Natural killer cell (primary cell): ENCODE data around the gene SLC10A3. TPM values are rescaled to one million over a fixed set of nuclear protein-coding genes. Genes with fewer than 3 reads are reported as not detected.
A peak's percentile ranks its signal among the peaks of the same experiment; 100 is the strongest.

Experiments used
- ATAC-seq, 3 donors: fragments of 150-1000 bp in 2 of 3; fragments of 200-7000 bp in 1 of 3; cut with Tn5 transposase; 1 replicate in 1 of 3; 2 replicates in 2 of 3; pipeline ENCODE4 v1.10.0; 2021; ENCODE audit warnings: mild to moderate bottlenecking in 2 of 3, moderate library complexity in 2 of 3
- DNase-seq, 2 donors: peaks; one replicate each; pipeline versions ENCODE4 v3.0.0 to v3.0.0-alpha.2; 2013 to 2021; ENCODE audit warnings: mixed read lengths in 1 of 2
- H3K27ac ChIP-seq: one replicate; pipeline ENCODE4 v1.5.1; 2013; ENCODE audit warnings: mild to moderate bottlenecking, low read length
- H3K27me3 ChIP-seq: one replicate; pipeline ENCODE4 v1.6.1; 2013; ENCODE audit warnings: low read length; ENCODE audit not compliant: control insufficient read depth, insufficient read depth
- H3K36me3 ChIP-seq: one replicate; pipeline ENCODE4 v1.6.1; 2013; ENCODE audit warnings: low read length; ENCODE audit not compliant: control insufficient read depth, insufficient read depth
- H3K4me1 ChIP-seq: one replicate; pipeline ENCODE4 v1.6.1; 2013; ENCODE audit warnings: low read length; ENCODE audit not compliant: control insufficient read depth, insufficient read depth
- H3K4me3 ChIP-seq: one replicate; pipeline ENCODE4 v1.5.1; 2013; ENCODE audit warnings: low read length
- H3K9me3 ChIP-seq: one replicate; pipeline ENCODE4 v1.6.1; 2013; ENCODE audit warnings: low read length; ENCODE audit not compliant: control insufficient read depth, insufficient read depth
- H3K27ac Mint-ChIP-seq, 2 donors: one replicate each; pipeline ENCODE4 v1.8.0; 2022; ENCODE audit warnings: mild to moderate bottlenecking in 2 of 2, mixed read lengths in 2 of 2, moderate library complexity in 1 of 2
- H3K27me3 Mint-ChIP-seq, 2 donors: one replicate each; pipeline ENCODE4 v1.8.0; 2022; ENCODE audit warnings: low read depth in 2 of 2, mixed read lengths in 2 of 2
- H3K36me3 Mint-ChIP-seq: one replicate; pipeline ENCODE4 v1.8.0; 2022; ENCODE audit warnings: mixed read lengths
- H3K4me1 Mint-ChIP-seq, 2 donors: one replicate each; pipeline ENCODE4 v1.8.0; 2022; ENCODE audit warnings: mixed read lengths in 2 of 2
- H3K4me3 Mint-ChIP-seq: one replicate; pipeline ENCODE4 v1.8.0; 2022; ENCODE audit warnings: mild to moderate bottlenecking, moderate library complexity, mixed read lengths
- H3K9me3 Mint-ChIP-seq, 2 donors: one replicate each; pipeline ENCODE4 v1.8.0; 2022; ENCODE audit warnings: mixed read lengths in 2 of 2
- WGBS: methylation state at CpG from one replicate; pipeline ENCODE4 v1.1.7; 2013; ENCODE audit warnings: missing lambda C conversion rate; ENCODE audit not compliant: insufficient coverage; 5-methylcytosine and 5-hydroxymethylcytosine counted together
- intact Hi-C: fragments of 100-400 bp; cut with micrococcal nuclease; formaldehyde crosslinking; loops from one replicate; pipeline ENCODE4 v1.14.2; 2022
- total RNA-seq, 4 donors: library from RNA; stranded (reverse); fragments of 120-200 nt in 1 of 4; gene quantifications; one replicate each; pipeline versions ENCODE4 v1.2.3 to v1.2.4, GENCODE V29; 2013 to 2022
- TF ChIP-seq, protein P1 (sequence below): fragments of 200-600 bp; IDR thresholded peaks from one replicate; pipeline ENCODE4 v1.8.0; 2022; ENCODE audit warnings: antibody characterized with exemption

SLC10A3 gene
- total RNA-seq, 3 donors from 2014 or later (not counting 1 experiment from before 2014, with no cell fraction given) = 26.5 to 42.1 (median 31.8) TPM

DNA sequence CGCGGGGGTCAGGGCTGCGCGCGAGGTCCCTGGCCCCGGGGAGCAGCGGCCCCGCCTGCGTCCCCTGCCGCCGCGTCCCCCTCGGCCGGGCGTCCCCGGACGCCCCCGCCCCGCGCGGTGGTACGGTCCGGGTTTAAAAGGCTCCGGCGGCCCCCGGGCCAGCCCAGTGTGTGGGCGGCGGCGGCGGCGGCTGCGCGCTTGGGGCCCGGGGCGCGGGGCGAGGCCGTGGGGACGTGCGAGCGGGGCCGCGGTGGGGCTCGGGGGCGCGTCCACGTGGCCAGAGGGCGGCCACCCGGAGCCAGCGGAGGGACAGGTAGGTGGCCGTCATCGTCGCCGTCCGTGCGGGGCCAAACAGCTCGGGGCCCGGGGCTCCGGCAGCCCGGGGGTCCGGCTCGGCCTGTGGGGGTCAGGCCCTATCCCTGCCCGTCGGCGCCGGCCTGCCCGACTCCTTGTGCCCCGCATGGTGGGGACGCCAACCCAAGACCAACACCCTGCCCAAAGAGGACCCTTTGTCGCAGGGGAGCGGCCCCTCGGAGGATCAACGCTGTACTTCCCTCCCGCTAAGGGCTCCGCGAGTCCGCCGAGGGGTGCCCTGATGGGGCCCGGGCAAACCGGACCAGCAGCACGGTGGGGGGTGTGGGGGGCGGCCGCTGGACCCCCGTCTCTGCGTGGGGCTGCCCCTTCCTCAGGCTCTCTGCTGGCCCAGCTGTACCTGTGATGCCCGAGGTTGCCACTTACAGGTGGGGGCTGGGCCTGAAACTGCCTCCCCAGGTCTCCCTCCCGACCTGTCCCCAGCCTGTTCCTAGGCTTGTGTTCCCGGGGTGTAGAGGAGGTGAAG is 32.1 kb downstream of the SLC10A3 start, which contains the start of gene PLXNA3:
TSS of gene PLXNA3 (plus strand) at position 166 of the 838 bp plus-strand sequence. CDS start 1,903 bp downstream, outside the sequence.
- TF ChIP-seq, protein P1, sequence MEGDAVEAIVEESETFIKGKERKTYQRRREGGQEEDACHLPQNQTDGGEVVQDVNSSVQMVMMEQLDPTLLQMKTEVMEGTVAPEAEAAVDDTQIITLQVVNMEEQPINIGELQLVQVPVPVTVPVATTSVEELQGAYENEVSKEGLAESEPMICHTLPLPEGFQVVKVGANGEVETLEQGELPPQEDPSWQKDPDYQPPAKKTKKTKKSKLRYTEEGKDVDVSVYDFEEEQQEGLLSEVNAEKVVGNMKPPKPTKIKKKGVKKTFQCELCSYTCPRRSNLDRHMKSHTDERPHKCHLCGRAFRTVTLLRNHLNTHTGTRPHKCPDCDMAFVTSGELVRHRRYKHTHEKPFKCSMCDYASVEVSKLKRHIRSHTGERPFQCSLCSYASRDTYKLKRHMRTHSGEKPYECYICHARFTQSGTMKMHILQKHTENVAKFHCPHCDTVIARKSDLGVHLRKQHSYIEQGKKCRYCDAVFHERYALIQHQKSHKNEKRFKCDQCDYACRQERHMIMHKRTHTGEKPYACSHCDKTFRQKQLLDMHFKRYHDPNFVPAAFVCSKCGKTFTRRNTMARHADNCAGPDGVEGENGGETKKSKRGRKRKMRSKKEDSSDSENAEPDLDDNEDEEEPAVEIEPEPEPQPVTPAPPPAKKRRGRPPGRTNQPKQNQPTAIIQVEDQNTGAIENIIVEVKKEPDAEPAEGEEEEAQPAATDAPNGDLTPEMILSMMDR = no peak
- Histone ChIP-seq H3K27ac (no peak within 1 kb of the TSS), H3K36me3 (no peaks in the 10 kb centered on the region), H3K4me3 (peak within 1 kb of the TSS; percentile 49), H3K4me1 (peaks cover 21% of the 10 kb centered on the region), H3K9me3 (no peaks in the 10 kb centered on the region), H3K27me3 (no peaks in the 10 kb centered on the region)
- ATAC-seq = peak; percentile 84 to 91 (median 87)
- DNase-seq = peak; percentile 57 to 80
- intact Hi-C loops = no loop called here
- Mint-ChIP-seq H3K9me3 (no peaks in the 10 kb centered on the region), H3K27me3 (peaks cover 0 to 7% of the 10 kb centered on the region in 2 donors), H3K36me3 (no peaks in the 10 kb centered on the region), H3K4me1 (peaks cover 6 to 18% of the 10 kb centered on the region in 2 donors), H3K4me3 (peak within 1 kb of the TSS; percentile 95), H3K27ac (peak within 1 kb of the TSS; percentile 83 to 92)
- 1% methylated on average over 83 of the region's 88 CpGs for WGBS

DNA sequence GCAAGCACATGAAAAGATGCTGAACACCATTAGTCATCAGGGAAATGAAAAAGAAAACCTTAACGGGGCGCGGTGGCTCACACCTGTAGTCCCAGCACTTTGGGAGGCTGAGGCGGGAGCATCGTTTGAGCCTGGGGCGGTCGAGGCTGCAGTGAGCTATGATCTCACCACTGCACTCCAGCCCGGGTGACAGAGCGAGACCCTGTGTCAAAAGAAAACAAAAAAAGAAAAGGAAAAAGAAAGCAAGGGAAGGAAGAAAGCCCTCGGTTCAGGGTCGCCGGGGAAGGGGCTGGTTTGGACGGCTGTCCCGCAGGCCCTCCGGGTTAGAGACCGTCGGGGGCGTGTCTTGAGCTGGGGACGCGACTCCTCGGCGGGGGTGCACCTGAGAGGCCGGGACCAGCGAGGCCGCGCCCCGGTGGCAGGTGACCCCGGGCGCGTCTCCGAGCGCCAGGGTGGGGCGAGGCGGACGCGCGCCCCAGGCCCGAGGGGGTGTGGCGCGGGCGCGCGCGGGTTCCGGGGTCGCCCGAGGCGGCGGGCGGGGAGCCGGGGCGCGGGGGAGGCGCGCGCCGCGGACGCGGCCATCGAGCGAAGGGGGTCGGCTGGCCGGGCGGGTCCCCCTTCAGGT is 32.8 kb downstream of the SLC10A3 start:
- TF ChIP-seq, protein P1 = no peak
- ATAC-seq (peak; percentile 66 to 76 (median 67)), DNase-seq (peak in 1 of 2 donors; percentile 79)
- H3K4me1 ChIP-seq = peaks cover 21% of the 10 kb centered on the region
- H3K9me3 Mint-ChIP-seq = no peaks in the 10 kb centered on the region
- peaks cover 6 to 18% of the 10 kb centered on the region in 2 donors for H3K4me1 Mint-ChIP-seq
- H3K36me3 Mint-ChIP-seq = no peaks in the 10 kb centered on the region
- H3K27me3 ChIP-seq = no peaks in the 10 kb centered on the region
- H3K4me3 ChIP-seq = peak overlapping the region; percentile 49
- H3K27me3 Mint-ChIP-seq = peaks cover 0 to 7% of the 10 kb centered on the region in 2 donors
- H3K4me3 Mint-ChIP-seq = peak overlapping the region; percentile 95
- no peak overlapping the region for H3K27ac ChIP-seq
- WGBS = 1% methylated on average over 63 of the region's 65 CpGs
- no peaks in the 10 kb centered on the region for H3K9me3 ChIP-seq
- H3K36me3 ChIP-seq = no peaks in the 10 kb centered on the region
- H3K27ac Mint-ChIP-seq = peak overlapping the region; percentile 83 to 92
- intact Hi-C loops = no loop called here

DNA sequence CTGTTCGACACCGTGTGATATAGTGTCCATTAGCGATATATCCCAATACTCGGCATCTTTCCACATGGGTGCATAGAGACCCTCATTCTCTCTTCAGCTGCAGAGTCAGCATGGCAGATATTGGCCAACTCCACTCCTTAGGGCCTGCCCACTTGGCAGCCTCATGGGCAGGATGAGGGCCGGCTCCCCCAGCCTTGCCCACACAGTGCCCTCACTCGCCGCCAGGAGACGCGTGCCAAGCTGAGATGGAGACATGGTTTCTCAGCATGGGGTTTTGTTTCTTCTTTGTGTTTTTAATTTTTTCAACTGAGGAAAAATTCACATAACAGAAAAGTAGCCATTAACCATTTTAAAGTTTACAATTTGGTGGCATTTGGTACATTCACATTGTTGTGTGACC is 37.6 kb downstream of the SLC10A3 start:
- Mint-ChIP-seq H3K27me3 (peaks cover 0 to 7% of the 10 kb centered on the region in 2 donors), H3K4me3 (no peak overlapping the region)
- no peak for DNase-seq

More for the DNA sequence above, 37.6 kb downstream of the SLC10A3 start:
- no peak overlapping the region for H3K4me3 ChIP-seq
- Mint-ChIP-seq H3K4me1 (peaks cover 6% of the 10 kb centered on the region in 2 donors), H3K36me3 (no peaks in the 10 kb centered on the region), H3K27ac (no peak overlapping the region), H3K9me3 (no peaks in the 10 kb centered on the region)
- 100% methylated on average over 4 of the region's 9 CpGs for WGBS
- H3K4me1 ChIP-seq = peaks cover 5% of the 10 kb centered on the region
- no peaks in the 10 kb centered on the region for H3K27me3 ChIP-seq
- ATAC-seq = no peak
- TF ChIP-seq, protein P1 = no peak
- H3K27ac ChIP-seq = no peak overlapping the region
- H3K9me3 ChIP-seq = no peaks in the 10 kb centered on the region
- peaks cover 18% of the 10 kb centered on the region for H3K36me3 ChIP-seq
- intact Hi-C loops = no loop called here
